Cardiac ventricle fibroblast (primary cell): ENCODE data around the gene ERRFI1. TPM values are rescaled to one million over a fixed set of nuclear protein-coding genes. Genes with fewer than 3 reads are reported as not detected.

Source experiments
- total RNA-seq: library from RNA; depleted of rRNA; stranded (reverse); fragments of >200 nt; gene quantifications from 2 replicates; pipeline ENCODE4 v1.2.3, GENCODE V29; 2015

Gene ERRFI1
- 116 and 131 TPM in 2 replicates for total RNA-seq

GRCh38 chr1:8026153-8026975 is at the start of gene ERRFI1:
Gene ERRFI1 (minus strand): TSS chr1:8026309. CDS start chr1:8015619, 10,690 bp downstream.

Other genes starting within 250 kb of the ERRFI1 start
- gene PER3, start 242.0 kb downstream of the ERRFI1 start, total RNA-seq = 4.3 and 6.2 TPM in 2 replicates
- not detected in 2 replicates for gene UTS2, start 173.2 kb downstream of the ERRFI1 start, total RNA-seq
- gene TNFRSF9, start 85.5 kb downstream of the ERRFI1 start, total RNA-seq = 0.93 TPM in 1 of 2 replicates, not detected in the other
- gene PARK7, start 64.6 kb downstream of the ERRFI1 start, total RNA-seq = 240 and 273 TPM in 2 replicates